ENCODE results near the gene UBXN1. TPM values are rescaled to one million over a fixed set of nuclear protein-coding genes. Genes with fewer than 3 reads are reported as not detected.
A peak's percentile ranks its signal among the peaks of the same experiment; 100 is the strongest.

UBXN1 gene
- polyA plus RNA-seq, 1 donor (not counting 4 experiments of a cell fraction or from before 2014, with no cell fraction given) = 58.5 TPM

GRCh38 chr11:62708793-62709192 lies 29.9 kb upstream of the UBXN1 start:
- DNase-seq (ENCODE audit: low read depth, low spot score) (no peak), FAIRE-seq (no peak)
- Histone ChIP-seq H4K20me1 (ENCODE audit: control insufficient read depth, extremely low read depth, insufficient read depth, low read length) (no peaks in the 10 kb centered on the region), H3K4me3 (ENCODE audit: control insufficient read depth in 2 of 3, extremely low read depth in 1 of 3, insufficient read depth in 2 of 3, low read depth in 1 of 3, low read length in 3 of 3) (peak overlapping the region; percentile 25 to 84 (median 75)), H3K27me3 (ENCODE audit: control insufficient read depth, extremely low read depth, insufficient read depth, low read length) (no peaks in the 10 kb centered on the region), H3K9me3 (ENCODE audit: control insufficient read depth, low read depth, low read length) (no peaks in the 10 kb centered on the region), H3K27ac (ENCODE audit: control insufficient read depth, insufficient read depth, low read length) (peak overlapping the region; percentile 93), H3K9ac (ENCODE audit: control insufficient read depth, extremely low read depth, insufficient read depth, low read length) (peak overlapping the region; percentile 88), H2AFZ (ENCODE audit: control insufficient read depth, low read length) (peak overlapping the region; percentile 95), H3K36me3 (ENCODE audit: control insufficient read depth in 2 of 2, extremely low read depth in 1 of 2, insufficient read depth in 2 of 2, low read length in 2 of 2) (peaks cover 8 to 21% of the 10 kb centered on the region in 2 experiments), H3K79me2 (ENCODE audit: control insufficient read depth, insufficient read depth, low read length) (no peaks in the 10 kb centered on the region), H3K4me1 (ENCODE audit: control insufficient read depth, extremely low read depth, insufficient read depth, low read length) (peaks cover 36% of the 10 kb centered on the region), H3K4me2 (ENCODE audit: control insufficient read depth, extremely low read depth, insufficient read depth, low read depth, low read length) (peak overlapping the region; percentile 99), H3K9me1 (ENCODE audit: control insufficient read depth, extremely low read depth, insufficient read depth, low read length) (no peaks in the 10 kb centered on the region)
- no peak for TF ChIP-seq EZH2 (IDR thresholded peaks at IDR 0.05; ENCODE audit: low read length)
- no peak for TF ChIP-seq CTCF (optimal IDR thresholded peaks at IDR 0.05 in 1 of 3, IDR thresholded peaks at IDR 0.05 in 1 of 3, conservative IDR thresholded peaks at IDR 0.05 in 1 of 3; ENCODE audit: extremely low read depth in 1 of 3, insufficient read depth in 2 of 3, low read length in 3 of 3)
- dilution Hi-C loops (cut with MboI; ENCODE audit: extremely low pct_ligation_motif_present, low sequenced_read_pairs) = no loop called here

- Histone ChIP-seq H3K9ac (ENCODE audit: control insufficient read depth, extremely low read depth, insufficient read depth, low read length) (peak overlapping the region; percentile 88), H3K9me1 (ENCODE audit: control insufficient read depth, extremely low read depth, insufficient read depth, low read length) (no peaks in the 10 kb centered on the region), H3K4me1 (ENCODE audit: control insufficient read depth, extremely low read depth, insufficient read depth, low read length) (peaks cover 36% of the 10 kb centered on the region), H3K27me3 (ENCODE audit: control insufficient read depth, extremely low read depth, insufficient read depth, low read length) (no peaks in the 10 kb centered on the region), H3K4me2 (ENCODE audit: control insufficient read depth, extremely low read depth, insufficient read depth, low read depth, low read length) (peak overlapping the region; percentile 99), H3K9me3 (ENCODE audit: control insufficient read depth, low read depth, low read length) (no peaks in the 10 kb centered on the region), H3K79me2 (ENCODE audit: control insufficient read depth, insufficient read depth, low read length) (no peaks in the 10 kb centered on the region), H3K36me3 (ENCODE audit: control insufficient read depth in 2 of 2, extremely low read depth in 1 of 2, insufficient read depth in 2 of 2, low read length in 2 of 2) (peaks cover 4 to 17% of the 10 kb centered on the region in 2 experiments), H3K27ac (ENCODE audit: control insufficient read depth, insufficient read depth, low read length) (peak overlapping the region; percentile 93), H3K4me3 (ENCODE audit: control insufficient read depth in 2 of 3, extremely low read depth in 1 of 3, insufficient read depth in 2 of 3, low read depth in 1 of 3, low read length in 3 of 3) (peak overlapping the region in 1 of 3 experiments; percentile 84), H4K20me1 (ENCODE audit: control insufficient read depth, extremely low read depth, insufficient read depth, low read length) (no peaks in the 10 kb centered on the region), H2AFZ (ENCODE audit: control insufficient read depth, low read length) (no peak overlapping the region)
- no peak for FAIRE-seq
- DNase-seq (ENCODE audit: low read depth, low spot score) = no peak
- no peak for TF ChIP-seq EZH2 (IDR thresholded peaks at IDR 0.05; ENCODE audit: low read length)
- TF ChIP-seq CTCF (optimal IDR thresholded peaks at IDR 0.05 in 1 of 3, IDR thresholded peaks at IDR 0.05 in 1 of 3, conservative IDR thresholded peaks at IDR 0.05 in 1 of 3; ENCODE audit: extremely low read depth in 1 of 3, insufficient read depth in 2 of 3, low read length in 3 of 3) = no peak
- dilution Hi-C loops (cut with MboI; ENCODE audit: extremely low pct_ligation_motif_present, low sequenced_read_pairs) = no loop called here
Observed at GRCh38 chr11:62708392-62708791, 29.5 kb upstream of the UBXN1 start.

Data from keratinocyte (primary cell).